GM19351 (cell line): Measurements from ENCODE around the gene HDAC4.

ENCODE experiments used
- ATAC-seq: cut with Tn5 transposase; IDR thresholded peaks from one replicate; pipeline ENCODE4 v1.9.1; 2021; ENCODE audit warnings: mild to moderate bottlenecking, moderate library complexity; ENCODE audit not compliant: unreplicated experiment

The HDAC4 gene

GRCh38 chr2:239136762-239137161 is 264.1 kb downstream of the HDAC4 start:
- ATAC-seq, result no peak

- ATAC-seq, result no peak
These were observed 264.6 kb downstream of the HDAC4 start for GRCh38 chr2:239136203-239136602.

- no peak for ATAC-seq
These were observed 265.3 kb downstream of the HDAC4 start for GRCh38 chr2:239135531-239135930.

GRCh38 chr2:239133945-239134570 is 266.8 kb downstream of the HDAC4 start:
- no peak for ATAC-seq

GRCh38 chr2:239132786-239133185 is 268.0 kb downstream of the HDAC4 start:
- ATAC-seq, result no peak

GRCh38 chr2:239132156-239132709 is 268.6 kb downstream of the HDAC4 start:
- no peak for ATAC-seq

GRCh38 chr2:239131521-239131920 is 269.3 kb downstream of the HDAC4 start:
- no peak for ATAC-seq

- ATAC-seq, result no peak
These were observed 270.0 kb downstream of the HDAC4 start for GRCh38 chr2:239130786-239131325.

- ATAC-seq, result no peak
These were observed 270.8 kb downstream of the HDAC4 start for GRCh38 chr2:239130041-239130440.

GRCh38 chr2:239129147-239129920 is 271.5 kb downstream of the HDAC4 start:
- ATAC-seq, result no peak

GRCh38 chr2:239128706-239129105 is 272.1 kb downstream of the HDAC4 start:
- no peak for ATAC-seq

GRCh38 chr2:239127513-239127912 is 273.3 kb downstream of the HDAC4 start:
- ATAC-seq, result no peak

GRCh38 chr2:239125726-239126675 is 274.8 kb downstream of the HDAC4 start:
- ATAC-seq, result no peak

- ATAC-seq, result no peak
These were observed 276.5 kb downstream of the HDAC4 start for GRCh38 chr2:239124152-239124899.

- ATAC-seq, result no peak
These were observed 278.3 kb downstream of the HDAC4 start for GRCh38 chr2:239122421-239123110.

GRCh38 chr2:239121600-239122012 is 279.2 kb downstream of the HDAC4 start:
- ATAC-seq, result no peak

GRCh38 chr2:239120664-239121063 is 280.2 kb downstream of the HDAC4 start:
- no peak for ATAC-seq

- ATAC-seq, result no peak
These were observed 281.3 kb downstream of the HDAC4 start for GRCh38 chr2:239119346-239120126.
